HepG2 (cell line): Measurements from ENCODE around the gene WDR70. TPM values are rescaled to one million over a fixed set of nuclear protein-coding genes. Genes with fewer than 3 reads are reported as not detected.

Experiments used
- ATAC-seq: fragments of 200-7000 bp; cut with Tn5 transposase; 3 replicates; pipeline ENCODE4 v1.9.1; 2020; ENCODE audit warnings: mild to moderate bottlenecking, moderate library complexity
- BruUV-seq: library from RNA; stranded (reverse); fragments of 400-500 nt; replicated peaks from 2 replicates; lab custom pipeline; 2021; lab: Mats Ljungman, UMichigan
- CTCF ChIA-PET: fragments of 300-600 bp; formaldehyde crosslinking; extraction: SDS; loops from one replicate; lab custom pipeline; 2021; ENCODE audit warnings: low total read pairs, inconsistent platforms, low intra/inter-chr PET ratio; lab: Yijun Ruan, JAX
- POLR2A ChIA-PET: fragments of 350-600 bp; sonication (Branson Sonifier 250); formaldehyde crosslinking; loops from one replicate; lab custom pipeline; 2020; ENCODE audit warnings: antibody characterized with exemption, inconsistent platforms; lab: Yijun Ruan, JAX
- DNase-seq: peaks from one replicate; pipeline ENCODE4 v3.0.0-alpha.2; 2015; ENCODE audit warnings: low spot score
- FAIRE-seq: peaks from 3 replicates; lab custom pipeline; 2011; peaks lifted over from hg19 to GRCh38; lab: Jason Lieb, UNC
- H2AFZ ChIP-seq: one replicate; pipeline ENCODE4 v1.6.1; 2011; ENCODE audit warnings: low read length, inconsistent platforms
- H3K27ac ChIP-seq: fragments of 300-600 bp; 3 replicates; pipeline ENCODE4 v1.8.0; 2011; ENCODE audit warnings: mixed run types, mild to moderate bottlenecking, mixed read lengths, low read length, inconsistent platforms; ENCODE audit not compliant: insufficient read depth; ENCODE audit errors: extremely low read length
- H3K27me3 ChIP-seq, 2 experiments: fragments of 200-600 bp in 1 of 2; 2 replicates in 1 of 2; 3 replicates in 1 of 2; pipeline versions ENCODE4 v1.6.0 to v1.8.0; 2011; ENCODE audit warnings: low read length in 2 of 2, mild to moderate bottlenecking in 2 of 2, moderate library complexity in 2 of 2, inconsistent platforms in 1 of 2; ENCODE audit not compliant: insufficient read depth in 2 of 2, control insufficient read depth in 1 of 2
- H3K36me3 ChIP-seq, 2 experiments: fragments of 200-600 bp in 1 of 2; replicated peaks in 1 of 2; 2 replicates in 1 of 2; 3 replicates in 1 of 2; pipeline versions ENCODE4 v1.5.1 to v1.8.0; 2011; ENCODE audit warnings: low read length in 2 of 2, inconsistent platforms in 1 of 2; ENCODE audit not compliant: insufficient read depth in 2 of 2, control insufficient read depth in 1 of 2
- H3K4me1 ChIP-seq: 2 replicates; pipeline ENCODE4 v1.5.1; 2012; ENCODE audit warnings: low read length, inconsistent platforms; ENCODE audit not compliant: insufficient read depth
- H3K4me2 ChIP-seq: 2 replicates; pipeline ENCODE4 v1.6.0; 2011; ENCODE audit warnings: low read depth, low read length, inconsistent platforms
- H3K4me3 ChIP-seq, 3 experiments: fragments of 200-600 bp in 1 of 3; sonication (generic), shearing (Covaris generic) in 1 of 3; replicated peaks in 1 of 3; 2 replicates each; pipeline ENCODE4 v1.5.1; 2011 to 2016; ENCODE audit warnings: low read length in 3 of 3, inconsistent platforms in 2 of 3, low read depth in 2 of 3, mild to moderate bottlenecking in 2 of 3, control low read depth in 1 of 3, mixed read lengths in 1 of 3; ENCODE audit not compliant: insufficient read depth in 1 of 3
- H3K79me2 ChIP-seq: one replicate; pipeline ENCODE4 v1.6.1; 2011; ENCODE audit warnings: low read length, inconsistent platforms; ENCODE audit not compliant: insufficient read depth
- H3K9ac ChIP-seq: 2 replicates; pipeline ENCODE4 v1.6.0; 2011; ENCODE audit warnings: mild to moderate bottlenecking, low read depth, low read length, inconsistent platforms; ENCODE audit not compliant: insufficient read depth
- H3K9me3 ChIP-seq: 2 replicates; pipeline ENCODE4 v1.5.1; 2012; ENCODE audit warnings: mild to moderate bottlenecking, low read length
- H4K20me1 ChIP-seq: 2 replicates; pipeline ENCODE4 v1.6.0; 2011; ENCODE audit warnings: inconsistent platforms, mild to moderate bottlenecking, low read length, moderate library complexity; ENCODE audit not compliant: insufficient read depth
- ATM ChIP-seq: fragments of 450-650 bp; IDR thresholded peaks from 2 replicates; pipeline ENCODE4 v1.7.1; 2017; ENCODE audit warnings: mild to moderate bottlenecking, borderline replicate concordance
- DPF2 ChIP-seq: sonication (generic); formaldehyde crosslinking; IDR thresholded peaks from 2 replicates; pipeline ENCODE4 v1.4.0; 2020; ENCODE audit warnings: mild to moderate bottlenecking, low read depth, missing genetic modification reagents, borderline replicate concordance
- FOXP1 ChIP-seq, 2 experiments: fragments of 450-650 bp in 1 of 2; IDR thresholded peaks; 2 replicates each; pipeline ENCODE4 v1.6.1; 2017 to 2018; ENCODE audit warnings: antibody characterized with exemption in 1 of 2
- IRX3 ChIP-seq: sonication (generic); formaldehyde crosslinking; IDR thresholded peaks from 2 replicates; pipeline ENCODE4 v1.8.1; 2023; ENCODE audit warnings: mild to moderate bottlenecking, low read depth, missing genetic modification reagents, borderline replicate concordance
- KLF11 ChIP-seq: IDR thresholded peaks from 2 replicates; pipeline ENCODE4 v1.6.1; 2016; ENCODE audit warnings: missing compliant biosample characterization
- MBD4 ChIP-seq: IDR thresholded peaks from 2 replicates; pipeline ENCODE4 v1.6.1; 2012; ENCODE audit warnings: low read length, inconsistent platforms, borderline replicate concordance
- PHF8 ChIP-seq: sonication (generic); formaldehyde crosslinking; IDR thresholded peaks from 2 replicates; pipeline ENCODE4 v1.5.0; 2020; ENCODE audit warnings: missing genetic modification reagents
- PRPF4 ChIP-seq: fragments of 200-400 bp; formaldehyde crosslinking; IDR thresholded peaks from 2 replicates; pipeline ENCODE4 v1.6.1; 2016; ENCODE audit warnings: low read length, low read depth; ENCODE audit not compliant: poor library complexity, severe bottlenecking
- RARA ChIP-seq: IDR thresholded peaks from 2 replicates; pipeline ENCODE4 v1.6.1; 2016; ENCODE audit warnings: missing genetic modification reagents, missing compliant biosample characterization
- SATB2 ChIP-seq: sonication (generic); formaldehyde crosslinking; IDR thresholded peaks from 2 replicates; pipeline ENCODE4 v1.5.0; 2020; ENCODE audit warnings: missing genetic modification reagents
- TEAD3 ChIP-seq: optimal IDR thresholded peaks from 2 replicates; pipeline ENCODE3; 2016; ENCODE audit warnings: borderline replicate concordance
- ZNF569 ChIP-seq: sonication (generic); formaldehyde crosslinking; IDR thresholded peaks from 2 replicates; pipeline ENCODE4 v1.5.0; 2020; ENCODE audit warnings: mild to moderate bottlenecking, missing genetic modification reagents, moderate library complexity, borderline replicate concordance
- in situ Hi-C: cut with HindIII; loops from 2 replicates; pipeline ENCODE4 v1.10.0; 2017; ENCODE audit warnings: low pct_unique_long_range_greater_than_20kb; ENCODE audit not compliant: extremely low pct_ligation_motif_present
- intact Hi-C: fragments of 100-400 bp; cut with micrococcal nuclease; formaldehyde crosslinking; loops from one replicate; pipeline ENCODE4 v1.10.0; 2022; ENCODE audit not compliant: unreplicated experiment
- polyA plus RNA-seq, 8 experiments: library from polyadenylated mRNA; depleted of rRNA in 3 of 8; stranded (reverse) in 7 of 8; unstranded in 1 of 8; fragments of >200 nt; fragmentation: Illumina TruSeq in 4 of 8; extraction: Trizol in 4 of 8; gene quantifications; 2 replicates each; pipeline versions ENCODE4 v1.2.1 to v1.2.3, GENCODE V29; 2011 to 2016; ENCODE audit warnings: low read depth in 4 of 8, missing spikeins in 1 of 8, mixed read lengths in 1 of 8; ENCODE audit not compliant: insufficient read depth in 1 of 8
- total RNA-seq, 5 experiments: library from RNA; depleted of rRNA; stranded (reverse); fragments of >200 nt; fragmentation: Illumina TruSeq; extraction: Trizol; gene quantifications; 2 replicates each; pipeline ENCODE4 v1.2.3, GENCODE V29; 2016; ENCODE audit warnings: low read depth in 1 of 5
- TF ChIP-seq, protein P1 (sequence below): IDR thresholded peaks from 2 replicates; pipeline ENCODE4 v1.6.1; 2016; ENCODE audit warnings: low read depth, missing genetic modification reagents, missing compliant biosample characterization
- TF ChIP-seq, protein P2 (sequence below): sonication (generic); formaldehyde crosslinking; IDR thresholded peaks from 2 replicates; pipeline ENCODE4 v1.8.1; 2022; ENCODE audit warnings: low read depth, mild to moderate bottlenecking, missing genetic modification reagents

Gene WDR70
- total and polyA plus RNA-seq, 2 of the 13 experiments (the other 11 are each of a cell fraction or from before 2014, with no cell fraction given): 14.6 to 30.6 TPM

DNA sequence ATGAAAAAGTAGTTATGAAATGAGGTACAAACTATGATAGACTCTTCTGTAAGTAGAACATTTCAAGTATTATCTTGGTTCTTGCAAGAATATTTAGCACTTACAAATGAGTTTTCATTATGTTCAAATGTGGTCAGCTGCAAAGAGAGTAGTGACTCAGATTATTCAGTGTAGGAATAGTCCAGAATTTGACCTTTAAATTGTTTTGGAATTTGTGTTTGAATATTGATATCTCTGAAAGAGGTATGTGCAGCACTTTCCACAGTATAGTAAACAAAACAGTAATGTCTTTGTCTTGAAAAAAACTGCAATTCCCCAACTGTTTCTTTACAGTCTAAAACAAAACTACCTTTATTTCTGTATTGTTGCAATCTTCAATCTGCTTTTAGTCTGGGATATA, 56.1 kb downstream of the WDR70 start:
- no peaks in the 10 kb centered on the region for H3K9me3 ChIP-seq
- CTCF ChIA-PET: no interaction called here
- H3K4me1 ChIP-seq: peaks cover 21% of the 10 kb centered on the region
- ATAC-seq (peak; percentile 88), FAIRE-seq (peak; percentile 28)
- no peak overlapping the region for H2AFZ ChIP-seq
- intact Hi-C loops: no loop called here
- H3K79me2 ChIP-seq: no peaks in the 10 kb centered on the region
- H3K4me3 ChIP-seq: peak overlapping the region in 1 of 3 experiments; percentile 14; a peak in 1 of 6 replicates
- H3K36me3 ChIP-seq: peaks cover 0 to 1% of the 10 kb centered on the region in 2 experiments; a peak in 2 of 5 replicates
- H3K9ac ChIP-seq: no peak overlapping the region
- 0 out of 2 replicates have a peak overlapping the region, but pooled peaks have one; percentile 13 for H3K4me2 ChIP-seq
- POLR2A ChIA-PET: no interaction called here
- in situ Hi-C loops: no loop called here
- no peak for TF ChIP-seq PRPF4
- TF ChIP-seq DPF2 (CRISPR knock-in tag): no peak
- TF ChIP-seq KLF11: no peak
- no peak for TF ChIP-seq TEAD3 (CRISPR knock-in tag)
- TF ChIP-seq ZNF569 (CRISPR knock-in tag): no peak
- TF ChIP-seq ATM: no peak
- no peak for TF ChIP-seq MBD4
- no peak for TF ChIP-seq IRX3 (CRISPR knock-in tag)
- no peak for TF ChIP-seq FOXP1 (IDR thresholded peaks at IDR 0.05)
- TF ChIP-seq FOXP1 (CRISPR knock-in tag; IDR thresholded peaks at IDR 0.05): no peak
- no peak for TF ChIP-seq PHF8 (CRISPR knock-in tag)
- TF ChIP-seq, protein P1, sequence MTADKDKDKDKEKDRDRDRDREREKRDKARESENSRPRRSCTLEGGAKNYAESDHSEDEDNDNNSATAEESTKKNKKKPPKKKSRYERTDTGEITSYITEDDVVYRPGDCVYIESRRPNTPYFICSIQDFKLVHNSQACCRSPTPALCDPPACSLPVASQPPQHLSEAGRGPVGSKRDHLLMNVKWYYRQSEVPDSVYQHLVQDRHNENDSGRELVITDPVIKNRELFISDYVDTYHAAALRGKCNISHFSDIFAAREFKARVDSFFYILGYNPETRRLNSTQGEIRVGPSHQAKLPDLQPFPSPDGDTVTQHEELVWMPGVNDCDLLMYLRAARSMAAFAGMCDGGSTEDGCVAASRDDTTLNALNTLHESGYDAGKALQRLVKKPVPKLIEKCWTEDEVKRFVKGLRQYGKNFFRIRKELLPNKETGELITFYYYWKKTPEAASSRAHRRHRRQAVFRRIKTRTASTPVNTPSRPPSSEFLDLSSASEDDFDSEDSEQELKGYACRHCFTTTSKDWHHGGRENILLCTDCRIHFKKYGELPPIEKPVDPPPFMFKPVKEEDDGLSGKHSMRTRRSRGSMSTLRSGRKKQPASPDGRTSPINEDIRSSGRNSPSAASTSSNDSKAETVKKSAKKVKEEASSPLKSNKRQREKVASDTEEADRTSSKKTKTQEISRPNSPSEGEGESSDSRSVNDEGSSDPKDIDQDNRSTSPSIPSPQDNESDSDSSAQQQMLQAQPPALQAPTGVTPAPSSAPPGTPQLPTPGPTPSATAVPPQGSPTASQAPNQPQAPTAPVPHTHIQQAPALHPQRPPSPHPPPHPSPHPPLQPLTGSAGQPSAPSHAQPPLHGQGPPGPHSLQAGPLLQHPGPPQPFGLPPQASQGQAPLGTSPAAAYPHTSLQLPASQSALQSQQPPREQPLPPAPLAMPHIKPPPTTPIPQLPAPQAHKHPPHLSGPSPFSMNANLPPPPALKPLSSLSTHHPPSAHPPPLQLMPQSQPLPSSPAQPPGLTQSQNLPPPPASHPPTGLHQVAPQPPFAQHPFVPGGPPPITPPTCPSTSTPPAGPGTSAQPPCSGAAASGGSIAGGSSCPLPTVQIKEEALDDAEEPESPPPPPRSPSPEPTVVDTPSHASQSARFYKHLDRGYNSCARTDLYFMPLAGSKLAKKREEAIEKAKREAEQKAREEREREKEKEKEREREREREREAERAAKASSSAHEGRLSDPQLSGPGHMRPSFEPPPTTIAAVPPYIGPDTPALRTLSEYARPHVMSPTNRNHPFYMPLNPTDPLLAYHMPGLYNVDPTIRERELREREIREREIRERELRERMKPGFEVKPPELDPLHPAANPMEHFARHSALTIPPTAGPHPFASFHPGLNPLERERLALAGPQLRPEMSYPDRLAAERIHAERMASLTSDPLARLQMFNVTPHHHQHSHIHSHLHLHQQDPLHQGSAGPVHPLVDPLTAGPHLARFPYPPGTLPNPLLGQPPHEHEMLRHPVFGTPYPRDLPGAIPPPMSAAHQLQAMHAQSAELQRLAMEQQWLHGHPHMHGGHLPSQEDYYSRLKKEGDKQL: no peak
- no peak for TF ChIP-seq RARA (CRISPR knock-in tag)
- no peak for TF ChIP-seq SATB2 (CRISPR knock-in tag)
- TF ChIP-seq, protein P2, sequence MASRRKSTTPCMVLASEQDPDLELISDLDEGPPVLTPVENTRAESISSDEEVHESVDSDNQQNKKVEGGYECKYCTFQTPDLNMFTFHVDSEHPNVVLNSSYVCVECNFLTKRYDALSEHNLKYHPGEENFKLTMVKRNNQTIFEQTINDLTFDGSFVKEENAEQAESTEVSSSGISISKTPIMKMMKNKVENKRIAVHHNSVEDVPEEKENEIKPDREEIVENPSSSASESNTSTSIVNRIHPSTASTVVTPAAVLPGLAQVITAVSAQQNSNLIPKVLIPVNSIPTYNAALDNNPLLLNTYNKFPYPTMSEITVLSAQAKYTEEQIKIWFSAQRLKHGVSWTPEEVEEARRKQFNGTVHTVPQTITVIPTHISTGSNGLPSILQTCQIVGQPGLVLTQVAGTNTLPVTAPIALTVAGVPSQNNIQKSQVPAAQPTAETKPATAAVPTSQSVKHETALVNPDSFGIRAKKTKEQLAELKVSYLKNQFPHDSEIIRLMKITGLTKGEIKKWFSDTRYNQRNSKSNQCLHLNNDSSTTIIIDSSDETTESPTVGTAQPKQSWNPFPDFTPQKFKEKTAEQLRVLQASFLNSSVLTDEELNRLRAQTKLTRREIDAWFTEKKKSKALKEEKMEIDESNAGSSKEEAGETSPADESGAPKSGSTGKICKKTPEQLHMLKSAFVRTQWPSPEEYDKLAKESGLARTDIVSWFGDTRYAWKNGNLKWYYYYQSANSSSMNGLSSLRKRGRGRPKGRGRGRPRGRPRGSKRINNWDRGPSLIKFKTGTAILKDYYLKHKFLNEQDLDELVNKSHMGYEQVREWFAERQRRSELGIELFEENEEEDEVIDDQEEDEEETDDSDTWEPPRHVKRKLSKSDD (CRISPR knock-in tag): no peak
- TF ChIP-seq, all 625 proteins: peak for 0
- peak overlapping the region; percentile 4 for H3K27ac ChIP-seq
- no peaks in the 10 kb centered on the region for H4K20me1 ChIP-seq
- DNase-seq: peak; percentile 55
- no peaks in the 10 kb centered on the region for H3K27me3 ChIP-seq
- BruUV-seq: no TSS peak
